GM21367 (cell line): ENCODE measurements around the gene DPP10.

ENCODE experiments used
- ATAC-seq: cut with Tn5 transposase; IDR thresholded peaks from one replicate; pipeline ENCODE4 v1.9.1; 2021; ENCODE audit not compliant: unreplicated experiment

Gene DPP10

DNA sequence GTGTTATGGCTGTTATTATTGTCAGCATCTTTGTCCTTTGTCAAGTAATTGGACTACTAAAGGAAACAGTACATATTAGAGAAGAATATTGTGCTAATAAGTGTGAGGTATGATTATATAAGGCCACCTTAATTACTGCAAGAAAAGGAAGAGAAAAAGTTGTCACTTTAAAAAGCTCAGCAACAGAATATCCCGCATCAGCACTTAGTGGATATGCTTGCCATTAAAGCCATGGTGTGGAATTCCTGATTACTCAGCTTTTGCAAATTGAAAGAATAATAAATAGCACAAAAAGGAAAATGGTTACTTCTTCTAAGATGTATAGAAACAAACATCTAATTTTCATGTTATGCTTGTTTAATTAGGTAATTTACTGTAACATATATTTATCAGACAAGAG lies 347.5 kb downstream of the DPP10 start:
- ATAC-seq: no peak

DNA sequence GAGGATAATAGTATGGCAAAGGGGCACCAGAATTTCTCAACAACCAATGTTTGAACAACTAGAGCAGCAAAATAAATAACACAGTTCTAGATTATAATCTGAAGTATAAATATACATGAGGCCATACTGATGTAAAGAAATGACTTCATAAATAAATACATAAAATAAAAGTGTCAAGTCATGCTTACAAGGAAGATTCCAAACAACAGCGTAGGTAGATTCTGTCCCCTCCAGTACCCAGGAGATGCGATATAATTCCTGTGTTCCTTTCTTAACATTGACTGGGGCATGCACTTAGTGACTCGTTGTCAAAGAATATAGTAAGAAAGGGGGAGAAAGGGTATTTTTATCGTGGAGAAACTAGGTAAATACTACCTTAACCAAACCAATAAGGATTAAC lies 355.1 kb downstream of the DPP10 start:
- ATAC-seq: no peak

GRCh38 chr2:114797942-114798341 lies 355.5 kb downstream of the DPP10 start:
- no peak for ATAC-seq

GRCh38 chr2:114800371-114800770 lies 357.9 kb downstream of the DPP10 start:
- ATAC-seq: no peak

GRCh38 chr2:114805195-114805594 lies 362.8 kb downstream of the DPP10 start:
- ATAC-seq: no peak

DNA sequence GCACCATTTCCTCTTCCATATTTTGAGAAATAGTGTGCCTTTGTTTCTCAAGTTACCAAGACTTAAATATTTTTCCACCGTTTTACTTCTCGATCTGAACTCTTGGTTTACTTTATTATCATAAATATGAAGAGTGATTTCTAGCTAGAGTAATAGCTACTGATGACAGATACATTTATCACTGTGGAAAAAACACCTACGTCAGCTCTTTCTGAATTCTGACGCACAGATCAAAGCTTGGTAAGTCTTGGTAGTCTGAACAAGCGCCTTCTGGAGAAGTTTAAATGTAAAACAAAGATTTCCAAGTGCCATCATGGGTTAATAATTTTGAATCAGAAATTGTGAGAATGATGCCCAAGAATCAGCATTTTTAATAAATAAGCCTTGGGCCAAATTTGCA lies 367.7 kb downstream of the DPP10 start:
- ATAC-seq: no peak

DNA sequence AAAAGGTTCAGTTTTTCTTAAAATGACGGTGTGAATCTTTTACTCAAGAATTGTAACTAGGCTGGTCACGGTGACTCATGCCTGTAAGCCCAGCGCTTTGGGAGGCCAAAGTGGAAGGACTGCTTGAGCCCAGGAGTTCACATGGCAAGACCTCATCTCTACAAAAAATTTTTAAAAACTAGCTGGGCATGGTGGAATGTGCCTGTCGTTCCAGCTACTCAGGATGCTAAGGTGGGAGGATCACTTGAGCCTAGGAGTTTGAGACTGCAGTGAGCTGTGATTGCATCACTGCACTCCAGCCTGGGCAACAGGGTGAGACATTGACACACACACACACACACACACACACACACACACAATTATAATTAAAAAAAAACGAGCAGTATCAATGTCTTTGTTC lies 369.8 kb downstream of the DPP10 start:
- ATAC-seq: no peak

GRCh38 chr2:114814355-114814754 lies 371.9 kb downstream of the DPP10 start:
- ATAC-seq: no peak

- no peak for ATAC-seq
These were observed 378.6 kb downstream of the DPP10 start for GRCh38 chr2:114821055-114821454.

DNA sequence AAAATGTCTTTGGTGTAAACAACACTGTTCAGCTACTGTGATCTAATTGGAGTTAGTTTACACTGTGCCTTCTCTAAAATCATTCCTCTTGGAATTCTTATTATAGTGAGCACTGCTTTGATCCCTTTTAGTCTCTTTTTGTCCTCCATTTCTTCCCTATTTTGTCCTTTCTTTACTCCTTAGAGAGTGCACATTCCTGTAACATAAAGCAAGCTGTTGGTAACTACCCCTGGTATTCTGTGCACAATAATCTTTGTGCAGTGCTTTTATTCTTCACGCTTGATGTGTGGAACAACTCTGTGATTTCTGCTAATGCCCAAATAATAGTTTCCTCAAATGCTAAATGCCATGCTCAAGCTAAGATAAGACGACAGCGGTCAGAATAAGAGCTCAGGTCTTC lies 401.5 kb downstream of the DPP10 start:
- ATAC-seq: no peak

- no peak for ATAC-seq
These were observed 414.8 kb downstream of the DPP10 start for GRCh38 chr2:114857196-114857595.

DNA sequence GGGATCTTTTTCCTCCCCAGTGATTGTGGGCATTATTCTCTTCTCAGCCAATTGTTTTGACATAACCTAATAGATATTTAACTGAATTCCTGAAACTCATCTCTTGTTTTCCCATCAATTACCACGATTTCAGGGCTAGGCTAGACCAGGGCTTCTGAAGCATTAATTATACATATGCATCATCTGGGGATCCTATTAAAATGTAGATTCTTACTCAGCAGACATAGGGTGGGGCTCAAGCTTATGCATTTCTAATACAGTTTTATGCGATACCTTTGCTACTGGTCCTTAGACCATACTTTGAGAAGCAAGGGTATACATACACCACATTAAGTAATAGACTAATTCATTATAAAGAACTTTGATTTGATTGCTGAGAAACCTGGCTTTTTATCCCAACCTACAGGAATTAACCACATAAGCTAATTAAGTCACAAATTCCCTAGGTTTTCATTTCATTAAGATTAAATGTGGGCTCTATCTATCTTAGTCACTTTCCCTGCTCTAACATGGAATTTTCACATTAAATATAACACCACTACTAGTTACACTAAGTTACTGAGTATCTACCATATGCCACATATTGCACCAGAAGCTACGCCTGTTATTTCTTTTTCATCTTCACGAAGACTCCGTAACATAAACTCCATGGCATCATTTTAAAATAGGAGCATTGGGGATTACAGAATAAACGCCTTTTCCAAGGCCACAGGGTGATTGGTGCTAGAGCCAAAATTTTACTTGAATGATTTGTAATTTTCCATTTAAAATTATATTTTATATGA lies 417.5 kb downstream of the DPP10 start:
- ATAC-seq: no peak

DNA sequence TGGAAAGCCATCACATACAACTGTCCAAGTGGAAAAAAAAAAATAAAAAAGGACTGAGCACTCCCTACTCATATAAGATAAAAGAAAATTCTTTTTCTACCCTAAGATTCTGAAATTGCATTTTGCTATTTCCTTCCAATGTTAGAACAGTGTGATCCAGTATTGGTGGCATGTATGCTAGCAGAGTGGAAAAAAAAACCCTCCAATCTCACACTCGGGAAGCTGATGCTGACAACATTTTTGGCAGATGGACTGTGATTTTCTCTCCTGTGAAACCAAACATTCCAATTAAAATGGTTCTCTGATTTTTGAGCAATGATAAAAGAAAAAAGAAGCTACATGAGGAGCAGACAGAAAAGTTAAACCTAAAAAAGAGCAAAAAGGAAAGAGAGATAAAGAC lies 419.8 kb downstream of the DPP10 start:
- no peak for ATAC-seq

GRCh38 chr2:114864901-114865300 lies 422.5 kb downstream of the DPP10 start:
- no peak for ATAC-seq

DNA sequence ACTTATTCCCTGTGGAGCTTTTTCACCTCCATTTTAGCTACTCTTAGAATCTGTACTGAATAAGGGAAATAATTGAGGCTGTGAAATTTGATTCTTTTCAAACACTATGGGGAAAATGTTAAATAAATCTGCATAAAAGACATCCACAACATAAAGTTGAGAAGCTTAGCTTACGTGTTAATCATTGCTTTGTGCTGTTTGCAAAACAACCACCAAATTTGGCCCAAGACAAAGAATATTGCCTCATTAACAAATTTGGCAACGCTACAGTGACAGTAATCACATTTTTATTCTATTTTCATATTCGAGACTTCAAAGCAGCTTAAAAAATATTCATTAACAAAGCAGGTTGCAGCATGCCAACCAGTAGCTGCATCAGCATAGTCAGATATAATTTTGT lies 437.6 kb downstream of the DPP10 start:
- no peak for ATAC-seq

DNA sequence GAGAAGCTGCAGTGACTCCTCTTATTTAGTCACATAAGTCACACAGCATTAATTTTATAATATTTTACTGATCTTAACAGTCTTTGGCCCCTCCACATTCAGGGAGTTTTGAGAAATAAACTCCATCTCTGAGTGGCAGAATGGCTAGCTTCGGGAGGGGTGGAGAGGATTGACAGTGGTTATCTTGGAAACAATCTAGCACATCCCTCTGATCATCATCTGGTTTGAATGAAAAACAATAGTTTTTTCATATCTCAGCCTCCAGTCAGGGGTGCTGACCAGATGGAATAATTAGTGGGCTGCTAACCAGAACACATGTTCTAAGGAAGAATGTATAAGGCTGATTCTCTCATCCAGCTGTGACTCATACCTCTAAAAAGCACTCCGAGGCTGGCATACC lies 477.5 kb downstream of the DPP10 start:
- ATAC-seq: no peak

DNA sequence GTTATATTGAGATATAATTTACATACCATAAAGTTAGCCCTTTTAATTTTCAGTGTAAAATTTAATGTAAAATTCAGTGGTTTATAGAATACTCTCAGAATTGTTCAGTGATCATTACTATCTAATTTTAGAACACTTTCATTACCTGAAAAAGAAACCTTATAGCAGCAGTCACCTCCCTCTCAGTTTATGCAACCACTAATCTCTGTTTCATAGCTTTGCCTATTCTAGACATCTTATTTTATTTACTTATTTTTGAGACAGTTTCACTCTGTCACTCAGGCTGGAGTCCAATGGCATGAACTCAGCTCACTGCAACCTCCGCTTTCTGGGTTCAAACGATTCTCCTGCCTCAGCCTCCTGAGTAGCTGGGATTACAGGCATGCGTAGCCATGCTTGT lies 479.6 kb downstream of the DPP10 start:
- no peak for ATAC-seq

DNA sequence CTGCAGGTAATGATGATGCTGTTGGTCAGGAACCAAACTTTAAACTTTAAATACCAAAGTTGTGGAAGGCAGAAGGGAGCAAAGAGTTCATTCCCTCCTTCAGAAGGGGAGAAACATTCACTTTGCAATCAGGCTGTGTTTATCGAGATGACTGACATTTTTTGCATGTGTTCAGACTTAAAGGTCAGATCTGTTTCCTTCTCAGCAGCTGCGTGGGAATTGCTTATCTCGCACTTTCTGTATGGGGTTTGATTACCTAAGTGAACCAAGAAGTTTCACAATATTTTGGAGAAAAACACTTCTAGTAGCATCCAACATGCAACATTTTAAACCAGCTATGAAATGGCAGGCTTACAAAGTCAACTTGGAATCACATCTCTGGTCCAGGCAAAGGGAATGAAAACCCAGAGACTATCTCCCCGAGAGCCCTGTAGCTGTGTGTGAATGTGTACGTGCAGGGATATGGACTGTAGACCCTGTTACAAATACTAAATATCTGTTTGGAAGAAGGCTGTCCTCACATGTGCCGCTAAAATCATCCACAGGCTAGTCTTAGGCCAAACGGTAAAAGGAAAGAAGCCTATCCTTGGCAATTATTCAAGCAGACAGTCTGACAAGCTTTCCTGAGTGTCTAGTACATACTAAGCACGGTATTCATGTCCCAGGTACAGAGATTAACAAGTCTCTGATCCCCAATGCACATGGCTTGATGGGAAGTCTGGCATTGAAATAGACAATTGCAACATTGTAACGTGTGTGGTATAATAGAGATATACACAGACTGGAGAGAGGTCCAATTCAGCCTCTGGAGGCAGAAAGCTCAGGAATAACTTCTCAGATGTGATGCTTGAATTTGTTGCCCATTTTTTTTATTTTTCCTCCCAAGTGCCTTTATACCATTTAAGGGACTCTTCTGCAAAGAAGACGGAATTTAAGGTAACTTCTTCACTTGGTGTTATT lies 483.1 kb downstream of the DPP10 start:
- ATAC-seq: no peak

DNA sequence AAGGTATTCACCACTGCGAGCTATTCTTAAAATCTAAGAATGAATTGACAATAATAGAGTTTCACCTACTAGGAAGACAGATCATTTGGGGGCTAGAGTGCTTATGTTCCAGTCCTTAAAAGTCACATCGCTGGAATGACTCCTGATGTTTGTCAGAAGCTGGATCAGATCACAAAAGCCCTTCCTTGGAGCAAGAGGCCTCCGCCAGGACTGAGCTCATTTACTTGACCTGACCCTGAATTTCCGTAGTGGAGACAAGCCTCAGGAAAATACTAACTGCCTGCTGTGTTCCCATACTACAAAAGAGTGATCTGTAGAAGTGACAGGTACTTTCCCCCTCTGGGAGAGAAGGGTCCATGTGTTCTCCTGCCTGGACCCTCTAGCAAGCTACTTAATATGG lies 483.9 kb downstream of the DPP10 start:
- ATAC-seq: no peak

- no peak for ATAC-seq
These were observed 486.8 kb downstream of the DPP10 start for GRCh38 chr2:114929225-114929624.

DNA sequence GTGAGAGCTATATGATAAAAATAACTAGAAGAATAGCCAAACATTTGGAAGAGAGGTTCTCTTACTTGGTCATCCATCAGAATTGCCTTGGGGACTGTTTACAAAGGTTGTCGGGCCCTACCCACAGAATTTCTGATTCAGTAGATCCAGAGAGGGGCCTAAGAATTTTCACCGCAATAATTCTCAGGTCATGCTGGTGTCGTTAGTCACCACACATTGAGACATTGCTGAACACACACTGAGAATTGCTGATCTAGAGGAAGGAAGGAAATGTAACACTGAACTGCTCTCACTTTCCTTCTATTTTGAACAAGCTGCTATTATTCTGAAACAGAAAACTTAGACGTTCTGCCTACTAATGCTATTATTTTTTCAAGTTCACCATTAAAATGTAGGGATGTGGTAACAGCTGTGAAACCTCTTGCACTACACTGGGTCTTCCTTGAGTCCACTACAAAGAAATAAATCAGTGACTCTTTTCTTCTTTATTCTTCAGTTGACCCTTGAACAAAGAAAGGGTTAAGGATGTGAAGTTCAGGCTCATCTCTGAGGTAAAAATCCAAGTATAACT lies 491.3 kb downstream of the DPP10 start:
- no peak for ATAC-seq

GRCh38 chr2:114935031-114935430 lies 492.6 kb downstream of the DPP10 start:
- ATAC-seq: no peak
